Sigmoid colon (tissue), 7 donors: ENCODE measurements around the gene SLF2. TPM values are rescaled to one million over a fixed set of nuclear protein-coding genes. Genes with fewer than 3 reads are reported as not detected.

Experiments
- DNase-seq: peaks from one replicate; pipeline ENCODE4 v3.0.0-alpha.2; 2019
- H3K27ac ChIP-seq, 4 donors: fragments of 200-600 bp; sonication (generic); one replicate each; pipeline ENCODE4 v1.5.1; 2016 to 2019; ENCODE audit warnings: mild to moderate bottlenecking in 1 of 4
- H3K27me3 ChIP-seq, 3 donors: fragments of 200-600 bp; sonication (generic); one replicate each; pipeline ENCODE4 v1.5.1; 2019; ENCODE audit warnings: mild to moderate bottlenecking in 1 of 3
- H3K36me3 ChIP-seq, 4 donors: fragments of 200-600 bp; sonication (generic); one replicate each; pipeline ENCODE4 v1.5.1; 2016 to 2019
- H3K4me1 ChIP-seq, 4 donors: fragments of 200-600 bp; sonication (generic); one replicate each; pipeline ENCODE4 v1.5.1; 2017 to 2019
- H3K4me3 ChIP-seq, 4 donors: fragments of 200-600 bp; sonication (generic); one replicate each; pipeline ENCODE4 v1.5.1; 2017 to 2019; ENCODE audit warnings: mild to moderate bottlenecking in 2 of 4, moderate library complexity in 1 of 4
- H3K9me3 ChIP-seq, 4 donors: fragments of 200-600 bp in 3 of 4; sonication (generic) in 3 of 4; one replicate each; pipeline versions ENCODE4 v1.5.1 to v1.6.1; 2013 to 2019
- CTCF ChIP-seq, 4 experiments: fragments of 450-650 bp in 3 of 4; fragments of 200-600 bp in 1 of 4; IDR thresholded peaks; one replicate each; pipeline ENCODE4 v1.5.1; 2016 to 2019; ENCODE audit warnings: antibody characterized with exemption in 4 of 4, mild to moderate bottlenecking in 3 of 4, moderate library complexity in 2 of 4
- EP300 ChIP-seq, 4 donors: sonication (generic); formaldehyde crosslinking; IDR thresholded peaks; one replicate each; pipeline ENCODE4 v1.6.1; 2017; ENCODE audit warnings: antibody characterized with exemption in 4 of 4
- POLR2A ChIP-seq, 2 donors: fragments of 450-650 bp; IDR thresholded peaks; one replicate each; pipeline ENCODE4 v1.6.1; 2016; ENCODE audit warnings: antibody characterized with exemption in 2 of 2, mild to moderate bottlenecking in 2 of 2, moderate library complexity in 2 of 2
- POLR2AphosphoS5 ChIP-seq, 4 donors: sonication (generic); formaldehyde crosslinking; IDR thresholded peaks; one replicate each; pipeline ENCODE4 v1.6.1; 2017; ENCODE audit warnings: antibody characterized with exemption in 4 of 4
- WGBS, 2 donors: extraction: QIAGEN DNeasy Blood & Tissue Kit; methylation state at CpG; one replicate each; pipeline ENCODE4 v1.1.7; 2013; 5-methylcytosine and 5-hydroxymethylcytosine counted together
- intact Hi-C: fragments of 100-400 bp; cut with DNase I; formaldehyde crosslinking; loops from one replicate; pipeline ENCODE4 v1.15.1; 2023
- polyA plus RNA-seq, 3 donors: library from polyadenylated mRNA; stranded (reverse); fragments of 200-250 nt; gene quantifications; one replicate each; pipeline ENCODE4 v1.2.3, GENCODE V29; 2013
- total RNA-seq, 4 donors: library from RNA; depleted of rRNA; stranded (reverse); fragments of >200 nt; gene quantifications; one replicate each; pipeline ENCODE4 v1.1.0, GENCODE V29; 2016
- donor health status: healthy with polysubstance abuse.
- donor health status: Bipolar disorder and iron deficiency.
- donor health status: healthy.

The SLF2 gene
- total and polyA plus RNA-seq, 7 donors, result 3.2 to 49.9 (median 31.8) TPM

GRCh38 chr10:101005869-101006567 is 93.3 kb downstream of the SLF2 start:
- WGBS, 2 donors, result 93 to 94% methylated on average over 4 of the region's 4 CpGs
- TF ChIP-seq CTCF (IDR thresholded peaks at IDR 0.05) (no peak), EP300 (IDR thresholded peaks at IDR 0.05) (no peak), POLR2A (IDR thresholded peaks at IDR 0.05) (no peak), POLR2AphosphoS5 (IDR thresholded peaks at IDR 0.05) (no peak)
- Histone ChIP-seq H3K4me1 (peaks cover 0 to 63% (median 57%) of the 10 kb centered on the region in 4 donors), H3K4me3 (no peak overlapping the region), H3K9me3 (no peaks in the 10 kb centered on the region), H3K27me3 (no peaks in the 10 kb centered on the region), H3K27ac (peak overlapping the region; percentile 45 to 72 (median 64)), H3K36me3 (peaks cover 17 to 53% (median 34%) of the 10 kb centered on the region in 4 donors)
- intact Hi-C loops, result no loop called here
- no peak for DNase-seq

- Histone ChIP-seq H3K4me3 (no peak overlapping the region), H3K4me1 (peaks cover 0 to 56% (median 50%) of the 10 kb centered on the region in 4 donors), H3K27me3 (no peaks in the 10 kb centered on the region), H3K27ac (peak overlapping the region; percentile 45 to 72 (median 64)), H3K9me3 (no peaks in the 10 kb centered on the region), H3K36me3 (peaks cover 17 to 53% (median 34%) of the 10 kb centered on the region in 4 donors)
- 78 to 84% methylated on average over 33 of the region's 33 CpGs for WGBS, 2 donors
- DNase-seq, result peak; percentile 86
- peak in 2 of 4 donors; percentile 29 to 35 for TF ChIP-seq POLR2AphosphoS5 (IDR thresholded peaks at IDR 0.05)
- TF ChIP-seq EP300 (IDR thresholded peaks at IDR 0.05), result no peak
- TF ChIP-seq CTCF (IDR thresholded peaks at IDR 0.05), result no peak
- no peak for TF ChIP-seq POLR2A (IDR thresholded peaks at IDR 0.05)
- intact Hi-C loops, result no loop called here
These were observed 93.9 kb downstream of the SLF2 start for GRCh38 chr10:101006593-101007098.

GRCh38 chr10:101007099-101007711 is 94.4 kb downstream of the SLF2 start:
- peaks cover 0 to 51% (median 47%) of the 10 kb centered on the region in 4 donors for H3K4me1 ChIP-seq
- peak overlapping the region; percentile 45 to 72 (median 64) for H3K27ac ChIP-seq
- TF ChIP-seq POLR2AphosphoS5 (IDR thresholded peaks at IDR 0.05), result peak in 1 of 4 donors; percentile 7
- TF ChIP-seq POLR2A (IDR thresholded peaks at IDR 0.05), result no peak
- no peak for TF ChIP-seq EP300 (IDR thresholded peaks at IDR 0.05)
- WGBS, 2 donors, result 69 to 73% methylated on average over 11 of the region's 11 CpGs
- peak; percentile 62 for DNase-seq
- no peaks in the 10 kb centered on the region for H3K27me3 ChIP-seq
- no peaks in the 10 kb centered on the region for H3K9me3 ChIP-seq
- intact Hi-C loops, result no loop called here
- peaks cover 17 to 53% (median 34%) of the 10 kb centered on the region in 4 donors for H3K36me3 ChIP-seq
- H3K4me3 ChIP-seq, result no peak overlapping the region

GRCh38 chr10:101007915-101008822 is 95.4 kb downstream of the SLF2 start:
- WGBS, 2 donors, result 63 to 76% methylated on average over 13 of the region's 13 CpGs
- no peak for TF ChIP-seq EP300 (IDR thresholded peaks at IDR 0.05)
- TF ChIP-seq POLR2AphosphoS5 (IDR thresholded peaks at IDR 0.05), result peak in 2 of 4 donors; percentile 29 to 51

GRCh38 chr10:101008823-101009423 is 96.2 kb downstream of the SLF2 start:
- Histone ChIP-seq H3K9me3 (no peaks in the 10 kb centered on the region), H3K36me3 (peaks cover 5 to 36% (median 23%) of the 10 kb centered on the region in 4 donors), H3K4me1 (peaks cover 0 to 49% (median 48%) of the 10 kb centered on the region in 4 donors), H3K27me3 (no peaks in the 10 kb centered on the region), H3K4me3 (no peak overlapping the region), H3K27ac (peak overlapping the region; percentile 45 to 72 (median 64))
- no peak for TF ChIP-seq EP300 (IDR thresholded peaks at IDR 0.05)
- no peak for TF ChIP-seq POLR2AphosphoS5 (IDR thresholded peaks at IDR 0.05)
- TF ChIP-seq CTCF (IDR thresholded peaks at IDR 0.05), result no peak
- no peak for TF ChIP-seq POLR2A (IDR thresholded peaks at IDR 0.05)
- no peak for DNase-seq
- 56 to 77% methylated on average over 6 of the region's 6 CpGs for WGBS, 2 donors
- intact Hi-C loops, result no loop called here

More at GRCh38 chr10:101007915-101008822, 95.4 kb downstream of the SLF2 start:
- intact Hi-C loops, result no loop called here
- Histone ChIP-seq H3K36me3 (peaks cover 13 to 44% (median 30%) of the 10 kb centered on the region in 4 donors), H3K27ac (peak overlapping the region; percentile 45 to 72 (median 64)), H3K4me3 (no peak overlapping the region), H3K9me3 (no peaks in the 10 kb centered on the region), H3K4me1 (peaks cover 0 to 49% (median 48%) of the 10 kb centered on the region in 4 donors), H3K27me3 (no peaks in the 10 kb centered on the region)
- no peak for DNase-seq
